ENCODE measurements around the gene IL6ST. TPM values are rescaled to one million over a fixed set of nuclear protein-coding genes. Genes with fewer than 3 reads are reported as not detected.

Gene IL6ST
- total and polyA plus RNA-seq, 2 donors from 2014 or later: 39.2 to 378 TPM

DNA sequence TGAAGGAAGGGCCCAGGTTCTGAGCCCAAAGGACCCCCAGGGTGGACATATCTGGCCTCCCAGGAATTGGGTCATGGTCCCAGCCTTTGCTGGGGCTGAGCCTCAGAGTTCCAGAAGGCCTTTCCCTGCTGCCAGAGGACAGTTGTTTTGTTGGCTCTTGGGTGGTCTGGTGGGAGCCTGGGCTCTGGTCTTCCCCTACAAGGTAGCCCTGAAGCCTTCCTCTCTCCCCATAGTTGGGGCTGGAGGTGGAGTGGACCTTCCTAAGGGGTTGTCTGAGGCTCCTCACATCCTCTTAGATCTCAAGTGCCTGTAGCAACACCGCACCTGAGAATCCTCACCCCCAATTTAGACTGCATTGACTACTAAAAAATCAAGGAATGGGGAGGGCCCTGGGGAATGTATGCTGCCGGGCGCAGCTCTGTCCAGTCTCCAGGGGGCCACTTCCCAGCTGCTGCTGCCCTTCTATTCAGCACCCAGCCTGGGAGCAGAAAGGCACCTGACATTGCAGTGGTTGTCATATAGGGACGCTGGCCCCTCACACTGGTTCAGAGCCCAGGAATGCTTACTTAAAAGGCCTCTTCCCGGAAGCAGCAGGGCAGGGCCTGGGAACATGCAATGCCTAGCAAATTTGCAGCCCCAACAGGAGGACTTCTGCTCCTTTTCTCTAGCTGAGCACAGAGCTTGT lies 77.2 kb downstream of the IL6ST start:
- Histone ChIP-seq H3K4me1 (ENCODE audit: control insufficient read depth in 2 of 3, insufficient read depth in 2 of 3, low read depth in 1 of 3, low read length in 3 of 3) (peaks cover 0 to 12% (median 11%) of the 10 kb centered on the region in 3 donors), H3K36me3 (ENCODE audit: control insufficient read depth in 2 of 3, insufficient read depth in 3 of 3, low read length in 3 of 3) (no peaks in the 10 kb centered on the region), H3K4me3 (ENCODE audit: low read length in 3 of 3) (no peak overlapping the region), H3K27ac (ENCODE audit: low read depth in 2 of 2, low read length in 2 of 2) (no peak overlapping the region), H3K27me3 (ENCODE audit: control insufficient read depth, insufficient read depth, low read length) (no peaks in the 10 kb centered on the region), H3K9me3 (ENCODE audit: control insufficient read depth in 2 of 3, insufficient read depth in 1 of 3, low read length in 3 of 3) (no peaks in the 10 kb centered on the region), H3K9ac (ENCODE audit: low read length in 3 of 3) (no peak overlapping the region)
- TF ChIP-seq, protein P1, sequence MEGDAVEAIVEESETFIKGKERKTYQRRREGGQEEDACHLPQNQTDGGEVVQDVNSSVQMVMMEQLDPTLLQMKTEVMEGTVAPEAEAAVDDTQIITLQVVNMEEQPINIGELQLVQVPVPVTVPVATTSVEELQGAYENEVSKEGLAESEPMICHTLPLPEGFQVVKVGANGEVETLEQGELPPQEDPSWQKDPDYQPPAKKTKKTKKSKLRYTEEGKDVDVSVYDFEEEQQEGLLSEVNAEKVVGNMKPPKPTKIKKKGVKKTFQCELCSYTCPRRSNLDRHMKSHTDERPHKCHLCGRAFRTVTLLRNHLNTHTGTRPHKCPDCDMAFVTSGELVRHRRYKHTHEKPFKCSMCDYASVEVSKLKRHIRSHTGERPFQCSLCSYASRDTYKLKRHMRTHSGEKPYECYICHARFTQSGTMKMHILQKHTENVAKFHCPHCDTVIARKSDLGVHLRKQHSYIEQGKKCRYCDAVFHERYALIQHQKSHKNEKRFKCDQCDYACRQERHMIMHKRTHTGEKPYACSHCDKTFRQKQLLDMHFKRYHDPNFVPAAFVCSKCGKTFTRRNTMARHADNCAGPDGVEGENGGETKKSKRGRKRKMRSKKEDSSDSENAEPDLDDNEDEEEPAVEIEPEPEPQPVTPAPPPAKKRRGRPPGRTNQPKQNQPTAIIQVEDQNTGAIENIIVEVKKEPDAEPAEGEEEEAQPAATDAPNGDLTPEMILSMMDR (IDR thresholded peaks at IDR 0.05; ENCODE audit: borderline replicate concordance, extremely low read depth, insufficient read depth): no peak
- DNase-seq (no peak), FAIRE-seq (no peak)
- intact Hi-C loops (cut with DNase I): no loop called here

DNA sequence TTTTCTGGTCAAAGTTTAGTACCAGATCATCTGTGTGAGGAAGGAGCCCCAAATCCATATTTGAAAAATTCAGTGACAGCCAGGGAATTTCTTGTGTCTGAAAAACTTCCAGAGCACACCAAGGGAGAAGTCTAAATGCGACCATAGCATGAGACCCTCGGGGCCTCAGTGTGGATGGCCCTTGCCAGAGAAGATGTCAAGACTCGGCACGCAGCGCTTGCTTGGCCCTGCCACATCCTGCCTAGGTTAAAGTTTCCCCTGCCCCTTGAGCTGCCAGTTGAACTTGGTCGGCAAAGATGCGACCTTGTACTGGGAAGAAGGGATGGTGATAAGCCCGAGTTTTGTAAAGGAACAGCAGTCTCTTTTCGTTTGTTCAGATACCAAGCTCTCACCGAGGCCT lies 77.8 kb downstream of the IL6ST start:
- FAIRE-seq: no peak
- intact Hi-C loops (cut with DNase I): no loop called here
- H3K4me1 ChIP-seq (ENCODE audit: control insufficient read depth in 2 of 3, insufficient read depth in 2 of 3, low read depth in 1 of 3, low read length in 3 of 3): peaks cover 0 to 12% (median 10%) of the 10 kb centered on the region in 3 donors

GRCh38 chr5:55915783-55916182 lies 79.0 kb downstream of the IL6ST start:
- Histone ChIP-seq H3K36me3 (ENCODE audit: control insufficient read depth in 2 of 3, insufficient read depth in 3 of 3, low read length in 3 of 3) (no peaks in the 10 kb centered on the region), H3K27ac (ENCODE audit: low read depth in 2 of 2, low read length in 2 of 2) (no peak overlapping the region), H3K4me3 (ENCODE audit: low read length in 3 of 3) (no peak overlapping the region), H3K27me3 (ENCODE audit: control insufficient read depth, insufficient read depth, low read length) (no peaks in the 10 kb centered on the region), H3K4me1 (ENCODE audit: control insufficient read depth in 2 of 3, insufficient read depth in 2 of 3, low read depth in 1 of 3, low read length in 3 of 3) (peaks cover 0 to 12% (median 9%) of the 10 kb centered on the region in 3 donors), H3K9me3 (ENCODE audit: control insufficient read depth in 2 of 3, insufficient read depth in 1 of 3, low read length in 3 of 3) (no peaks in the 10 kb centered on the region), H3K9ac (ENCODE audit: low read length in 3 of 3) (no peak overlapping the region)
- FAIRE-seq: no peak
- TF ChIP-seq, protein P1 (IDR thresholded peaks at IDR 0.05; ENCODE audit: borderline replicate concordance, extremely low read depth, insufficient read depth): no peak
- no peak for DNase-seq
- intact Hi-C loops (cut with DNase I): no loop called here

More for the DNA sequence above, 77.8 kb downstream of the IL6ST start:
- Histone ChIP-seq H3K9ac (ENCODE audit: low read length in 3 of 3) (no peak overlapping the region), H3K27me3 (ENCODE audit: control insufficient read depth, insufficient read depth, low read length) (no peaks in the 10 kb centered on the region), H3K9me3 (ENCODE audit: control insufficient read depth in 2 of 3, insufficient read depth in 1 of 3, low read length in 3 of 3) (no peaks in the 10 kb centered on the region), H3K36me3 (ENCODE audit: control insufficient read depth in 2 of 3, insufficient read depth in 3 of 3, low read length in 3 of 3) (no peaks in the 10 kb centered on the region), H3K4me3 (ENCODE audit: low read length in 3 of 3) (no peak overlapping the region), H3K27ac (ENCODE audit: low read depth in 2 of 2, low read length in 2 of 2) (no peak overlapping the region)
- TF ChIP-seq, protein P1 (IDR thresholded peaks at IDR 0.05; ENCODE audit: borderline replicate concordance, extremely low read depth, insufficient read depth): no peak
- DNase-seq: no peak

Data from kidney (tissue), 14 donors.